Endothelial cell of umbilical vein (primary cell): ENCODE data around the gene DND1.
"Not testable (repeated sequence)": the region's sequence is repeated elsewhere in the genome, so short reads cannot be mapped to it uniquely, and the experiment has no call there.

Source experiments
- CTCF ChIP-seq, 2 donors: IDR thresholded peaks; 1 replicate in 1 of 2; 2 replicates in 1 of 2; pipeline ENCODE4 v1.5.1; 2011; ENCODE audit warnings: low read length in 2 of 2, mild to moderate bottlenecking in 2 of 2, moderate library complexity in 2 of 2, control low read depth in 1 of 2, inconsistent platforms in 1 of 2, low read depth in 1 of 2; ENCODE audit not compliant: insufficient read depth in 1 of 2; ENCODE audit errors: extremely low read depth in 1 of 2
- EZH2 ChIP-seq: IDR thresholded peaks from 2 replicates; pipeline ENCODE4 v1.6.1; 2012; ENCODE audit warnings: borderline replicate concordance, low read depth, mild to moderate bottlenecking, moderate library complexity, low read length, inconsistent platforms; ENCODE audit not compliant: severe bottlenecking
- GATA2 ChIP-seq: IDR thresholded peaks from 2 replicates; pipeline ENCODE4 v1.7.0; 2011; ENCODE audit warnings: low read depth, mild to moderate bottlenecking, moderate library complexity, mixed read lengths, low read length; ENCODE audit not compliant: insufficient read length, insufficient read depth
- POLR2A ChIP-seq: IDR thresholded peaks from 2 replicates; pipeline ENCODE4 v1.6.1; 2012; ENCODE audit warnings: low read depth, mild to moderate bottlenecking, control low read depth, low read length
- POLR2AphosphoS5 ChIP-seq: IDR thresholded peaks from 2 replicates; pipeline ENCODE4 v1.6.1; 2012; ENCODE audit warnings: low read depth, mild to moderate bottlenecking, control low read depth, low read length, moderate library complexity; ENCODE audit not compliant: insufficient read depth

- TF ChIP-seq POLR2A; CTCF (IDR thresholded peaks at IDR 0.05; ENCODE audit: extremely low read depth in 1 of 2, insufficient read depth in 1 of 2, low read depth in 1 of 2, low read length in 2 of 2); POLR2AphosphoS5; EZH2; GATA2: not testable (repeated sequence)
Observed at GRCh38 chr5:140716238-140716637, 42.9 kb upstream of the DND1 start.
